Heart left ventricle (tissue), 16 donors: ENCODE measurements around the gene CNTLN. TPM values are rescaled to one million over a fixed set of nuclear protein-coding genes. Genes with fewer than 3 reads are reported as not detected.

Experiments
- ATAC-seq, 4 donors: fragments of 200-7000 bp; cut with Tn5 transposase; one replicate each; pipeline ENCODE4 v1.9.1; 2020 to 2022; ENCODE audit warnings: moderate library complexity in 4 of 4, mild to moderate bottlenecking in 3 of 4, moderate number of reproducible peaks in 1 of 4
- DNase-seq, 5 donors: peaks; one replicate each; pipeline ENCODE4 v3.0.0-alpha.2; 2020
- H3K27ac ChIP-seq, 12 donors: fragments of 200-600 bp; sonication (generic) in 4 of 12; one replicate each; pipeline versions ENCODE4 v1.5.0 to v1.8.0; 2016 to 2022; ENCODE audit warnings: mild to moderate bottlenecking in 2 of 12
- H3K27me3 ChIP-seq, 9 donors: fragments of 200-600 bp; sonication (generic) in 2 of 9; one replicate each; pipeline versions ENCODE4 v1.5.1 to v1.8.0; 2016 to 2022; ENCODE audit warnings: mild to moderate bottlenecking in 3 of 9
- H3K36me3 ChIP-seq, 9 donors: fragments of 200-600 bp; sonication (generic) in 2 of 9; one replicate each; pipeline versions ENCODE4 v1.5.0 to v1.8.0; 2018 to 2022; ENCODE audit warnings: mild to moderate bottlenecking in 2 of 9
- H3K4me1 ChIP-seq, 12 donors: fragments of 200-600 bp; sonication (generic) in 4 of 12; one replicate each; pipeline versions ENCODE4 v1.5.0 to v1.8.0; 2016 to 2022; ENCODE audit warnings: mild to moderate bottlenecking in 3 of 12
- H3K4me3 ChIP-seq, 12 donors: fragments of 200-600 bp; sonication (generic) in 4 of 12; one replicate each; pipeline versions ENCODE4 v1.5.0 to v1.8.0; 2017 to 2022; ENCODE audit warnings: mild to moderate bottlenecking in 9 of 12, moderate library complexity in 4 of 12
- H3K9me3 ChIP-seq, 12 donors: fragments of 200-600 bp; sonication (generic) in 4 of 12; one replicate each; pipeline versions ENCODE4 v1.5.0 to v1.8.0; 2016 to 2022; ENCODE audit warnings: mild to moderate bottlenecking in 1 of 12
- POLR2A ChIP-seq, 2 donors: fragments of 450-650 bp; IDR thresholded peaks; one replicate each; pipeline ENCODE4 v1.6.1; 2017; ENCODE audit warnings: antibody characterized with exemption in 2 of 2, mild to moderate bottlenecking in 2 of 2, moderate library complexity in 2 of 2
- WGBS, 4 donors: extraction: QIAGEN DNeasy Blood & Tissue Kit in 2 of 4; methylation state at CpG; one replicate each; pipeline versions ENCODE4 v1.1.5 to v1.1.7; 2013 to 2018; 5-methylcytosine and 5-hydroxymethylcytosine counted together
- intact Hi-C, 10 donors: fragments of 100-400 bp; cut with DNase I; formaldehyde crosslinking; loops; one replicate each; pipeline versions ENCODE4 v1.11.1 to v1.14.2; 2022
- polyA plus RNA-seq, 2 donors: library from polyadenylated mRNA; stranded (reverse); fragments of 200-250 nt; gene quantifications; one replicate each; pipeline ENCODE4 v1.2.3, GENCODE V29; 2013
- total RNA-seq, 9 donors: library from RNA; depleted of rRNA in 2 of 9; stranded (reverse); fragments of >200 nt in 2 of 9; fragmentation: NEBNext Ultra II Directional in 3 of 9; extraction: Animal tissue kit (Norgen Biotek cat#: 25700) in 3 of 9; gene quantifications; one replicate each; pipeline versions ENCODE4 v1.1.0 to v1.2.4, GENCODE V29; 2016 to 2023
- TF ChIP-seq, protein P1 (sequence below), 12 donors: fragments of 200-600 bp; sonication (generic) in 4 of 12; IDR thresholded peaks; one replicate each; pipeline versions ENCODE4 v1.5.0 to v1.8.0; 2018 to 2022; ENCODE audit warnings: antibody characterized with exemption in 12 of 12, mild to moderate bottlenecking in 5 of 12
- donor health status: ischemic (EF 13 %, LVEDD 7.1; RV severe dilation, severe dysfunction).
- donor health status: healthy with polysubstance abuse.
- donor health status: DM: no; HTN: yes; CAD: no.
- donor health status: DM: no; HTN: no; CAD: no.
- donor health status: ischemic (EF 25% LVEDD 6.9; RV normal size, moderate dysfunction).
- donor health status: ischemic (EF 25% LVEDD 5.7; RV mildly dilated, moderate dysfunction).
- donor health status: healthy.
- donor health status: DM: yes; HTN: yes; CAD: no.
- donor health status: ischemic (EF 35%, LVEDD 5.7; RV mildly dilated, moderate dysfunction).
- donor health status: nonischemic (EF 11% LVEDD 7.7; RV severe dilation, severe dysfunction).
- donor health status: DM: yes; HTN: yes; CAD: no.
- donor health status: PGD.
- donor health status: ischemic (EF 29% LVEDD 5.4; RV normal size, mild dysfunction).
- donor health status: nonischemic (EF 23%, LVEDD 6.1; RV moderate dilation, normal function).

The CNTLN gene
- total and polyA plus RNA-seq, 11 donors, result 1.3 to 6.1 (median 2.7) TPM

DNA sequence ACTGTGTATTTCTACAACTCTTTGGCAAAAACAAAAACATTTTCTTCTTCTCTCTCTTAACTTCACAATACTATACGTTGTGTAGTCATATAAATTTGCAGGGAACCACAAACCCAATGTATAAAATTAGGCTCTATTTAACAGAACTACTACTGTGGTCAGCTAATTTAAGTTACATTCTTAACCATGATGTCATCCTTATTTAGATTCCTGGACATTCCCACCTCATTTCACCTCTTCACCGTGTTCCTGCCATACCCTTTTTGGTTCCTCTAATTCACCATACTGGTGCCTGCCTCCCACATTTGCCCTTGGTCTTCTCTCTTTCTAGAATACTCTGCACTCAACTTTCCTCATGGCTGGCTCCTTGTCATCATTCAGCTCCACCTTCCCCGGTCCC is 368.4 kb downstream of the CNTLN start:
- Histone ChIP-seq H3K9me3 (peaks cover 0 to 26% (median 0%) of the 10 kb centered on the region in 12 donors), H3K27ac (no peak overlapping the region), H3K27me3 (no peaks in the 10 kb centered on the region), H3K4me3 (no peak overlapping the region), H3K4me1 (no peaks in the 10 kb centered on the region), H3K36me3 (no peaks in the 10 kb centered on the region)
- DNase-seq (no peak), ATAC-seq (no peak)
- WGBS, 4 donors, result 93 to 95% (median 94%) methylated on average over 3 of the region's 3 CpGs
- intact Hi-C loops, result no loop called here
- no peak for TF ChIP-seq POLR2A (IDR thresholded peaks at IDR 0.05)
- TF ChIP-seq, protein P1, sequence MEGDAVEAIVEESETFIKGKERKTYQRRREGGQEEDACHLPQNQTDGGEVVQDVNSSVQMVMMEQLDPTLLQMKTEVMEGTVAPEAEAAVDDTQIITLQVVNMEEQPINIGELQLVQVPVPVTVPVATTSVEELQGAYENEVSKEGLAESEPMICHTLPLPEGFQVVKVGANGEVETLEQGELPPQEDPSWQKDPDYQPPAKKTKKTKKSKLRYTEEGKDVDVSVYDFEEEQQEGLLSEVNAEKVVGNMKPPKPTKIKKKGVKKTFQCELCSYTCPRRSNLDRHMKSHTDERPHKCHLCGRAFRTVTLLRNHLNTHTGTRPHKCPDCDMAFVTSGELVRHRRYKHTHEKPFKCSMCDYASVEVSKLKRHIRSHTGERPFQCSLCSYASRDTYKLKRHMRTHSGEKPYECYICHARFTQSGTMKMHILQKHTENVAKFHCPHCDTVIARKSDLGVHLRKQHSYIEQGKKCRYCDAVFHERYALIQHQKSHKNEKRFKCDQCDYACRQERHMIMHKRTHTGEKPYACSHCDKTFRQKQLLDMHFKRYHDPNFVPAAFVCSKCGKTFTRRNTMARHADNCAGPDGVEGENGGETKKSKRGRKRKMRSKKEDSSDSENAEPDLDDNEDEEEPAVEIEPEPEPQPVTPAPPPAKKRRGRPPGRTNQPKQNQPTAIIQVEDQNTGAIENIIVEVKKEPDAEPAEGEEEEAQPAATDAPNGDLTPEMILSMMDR (IDR thresholded peaks at IDR 0.05), result no peak

- Histone ChIP-seq H3K27ac (no peak overlapping the region), H3K4me1 (no peaks in the 10 kb centered on the region), H3K27me3 (no peaks in the 10 kb centered on the region), H3K9me3 (peaks cover 0 to 22% (median 0%) of the 10 kb centered on the region in 12 donors), H3K36me3 (no peaks in the 10 kb centered on the region), H3K4me3 (no peak overlapping the region)
- DNase-seq (no peak), ATAC-seq (no peak)
- no peak for TF ChIP-seq POLR2A (IDR thresholded peaks at IDR 0.05)
- TF ChIP-seq, protein P1 (IDR thresholded peaks at IDR 0.05), result no peak
- 80 to 100% (median 90%) methylated on average over 1 of the region's 1 CpG for WGBS, 4 donors
- intact Hi-C loops, result no loop called here
Observed at GRCh38 chr9:17509151-17509550, 374.3 kb downstream of the CNTLN start.

DNA sequence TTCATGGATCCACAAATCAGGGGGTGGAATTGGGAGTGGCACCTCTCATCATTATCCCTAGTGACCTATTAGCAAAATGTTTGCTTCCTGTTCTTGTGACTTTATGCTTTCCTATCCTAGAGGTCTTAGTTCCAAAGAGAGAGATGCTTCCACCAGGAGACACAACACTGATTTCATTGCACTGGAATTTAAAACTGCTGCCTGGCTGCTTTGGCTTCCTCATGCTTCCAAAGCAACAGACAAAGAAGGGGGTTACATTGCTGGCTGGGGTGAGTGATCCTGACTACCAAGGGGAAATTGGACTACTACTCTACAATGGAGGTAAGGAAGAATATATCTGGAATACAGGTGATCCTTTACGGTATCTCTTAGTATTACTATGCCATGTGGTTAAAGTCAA is 374.9 kb downstream of the CNTLN start:
- DNase-seq (no peak), ATAC-seq (no peak)
- H3K4me1 ChIP-seq, result no peaks in the 10 kb centered on the region
- peaks cover 0 to 17% (median 0%) of the 10 kb centered on the region in 12 donors for H3K9me3 ChIP-seq
- TF ChIP-seq POLR2A (IDR thresholded peaks at IDR 0.05), result no peak
- TF ChIP-seq, protein P1 (IDR thresholded peaks at IDR 0.05), result no peak
- no peaks in the 10 kb centered on the region for H3K27me3 ChIP-seq
- no peak overlapping the region for H3K4me3 ChIP-seq
- WGBS, 4 donors, result 93 to 100% (median 96%) methylated on average over 1 of the region's 1 CpG
- H3K27ac ChIP-seq, result no peak overlapping the region
- H3K36me3 ChIP-seq, result no peaks in the 10 kb centered on the region
- intact Hi-C loops, result no loop called here

- H3K27ac ChIP-seq, result no peak overlapping the region
- no peak for TF ChIP-seq POLR2A (IDR thresholded peaks at IDR 0.05)
- TF ChIP-seq, protein P1 (IDR thresholded peaks at IDR 0.05), result no peak
- no peaks in the 10 kb centered on the region for H3K36me3 ChIP-seq
- 34 to 61% (median 48%) methylated on average over 4 of the region's 4 CpGs for WGBS, 4 donors
- DNase-seq, result no peak
- no peaks in the 10 kb centered on the region for H3K9me3 ChIP-seq
- ATAC-seq, result no peak
- intact Hi-C loops, result loop anchor here in 2 of 10 donors (10.0 kb wide), 1 partner anchor 685 kb away; no protein-coding TSS in a partner anchor
- H3K4me3 ChIP-seq, result no peak overlapping the region
- no peaks in the 10 kb centered on the region for H3K27me3 ChIP-seq
- H3K4me1 ChIP-seq, result no peaks in the 10 kb centered on the region
Observed at GRCh38 chr9:17519761-17520160, 384.9 kb downstream of the CNTLN start.
